GM19238 (cell line): ENCODE measurements around the gene NAA80.
"Not testable (repeated sequence)": the region's sequence is repeated elsewhere in the genome, so short reads cannot be mapped to it uniquely, and the experiment has no call there.

Experiments
- DNase-seq: peaks from one replicate; pipeline ENCODE4 v3.0.0; 2011; ENCODE audit warnings: low spot score; ENCODE audit not compliant: insufficient read length

Gene NAA80

DNA sequence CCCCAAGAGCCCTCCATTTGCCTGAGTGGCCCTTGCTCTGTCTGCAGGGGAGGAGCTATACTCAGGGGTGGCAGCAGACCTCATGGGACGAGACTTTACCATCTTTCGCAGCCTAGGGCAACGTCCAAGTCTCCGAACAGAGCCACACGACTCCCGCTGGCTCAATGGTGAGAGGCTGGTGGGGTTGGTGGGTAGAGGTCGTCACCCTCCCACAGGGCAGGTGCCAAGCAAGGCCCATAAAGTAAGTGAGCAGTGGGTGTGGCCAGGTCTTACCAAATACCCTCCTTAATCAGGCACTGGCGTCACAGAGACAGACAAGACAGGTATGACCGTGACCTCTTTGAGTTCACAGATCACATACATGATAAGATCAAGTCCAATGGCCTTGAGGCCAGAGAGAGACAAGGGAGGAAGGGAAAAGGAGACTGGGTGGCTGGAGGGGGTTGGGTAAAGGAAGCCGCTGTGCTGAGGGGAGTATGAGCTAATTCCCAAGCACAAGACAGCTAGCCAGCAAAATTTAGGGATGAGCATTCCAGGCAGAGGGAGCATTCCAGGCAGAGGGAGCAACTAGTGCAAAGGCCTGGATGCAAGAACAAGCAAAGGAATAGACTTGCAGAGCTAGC, 27.8 kb downstream of the NAA80 start:
- DNase-seq, result no peak

DNA sequence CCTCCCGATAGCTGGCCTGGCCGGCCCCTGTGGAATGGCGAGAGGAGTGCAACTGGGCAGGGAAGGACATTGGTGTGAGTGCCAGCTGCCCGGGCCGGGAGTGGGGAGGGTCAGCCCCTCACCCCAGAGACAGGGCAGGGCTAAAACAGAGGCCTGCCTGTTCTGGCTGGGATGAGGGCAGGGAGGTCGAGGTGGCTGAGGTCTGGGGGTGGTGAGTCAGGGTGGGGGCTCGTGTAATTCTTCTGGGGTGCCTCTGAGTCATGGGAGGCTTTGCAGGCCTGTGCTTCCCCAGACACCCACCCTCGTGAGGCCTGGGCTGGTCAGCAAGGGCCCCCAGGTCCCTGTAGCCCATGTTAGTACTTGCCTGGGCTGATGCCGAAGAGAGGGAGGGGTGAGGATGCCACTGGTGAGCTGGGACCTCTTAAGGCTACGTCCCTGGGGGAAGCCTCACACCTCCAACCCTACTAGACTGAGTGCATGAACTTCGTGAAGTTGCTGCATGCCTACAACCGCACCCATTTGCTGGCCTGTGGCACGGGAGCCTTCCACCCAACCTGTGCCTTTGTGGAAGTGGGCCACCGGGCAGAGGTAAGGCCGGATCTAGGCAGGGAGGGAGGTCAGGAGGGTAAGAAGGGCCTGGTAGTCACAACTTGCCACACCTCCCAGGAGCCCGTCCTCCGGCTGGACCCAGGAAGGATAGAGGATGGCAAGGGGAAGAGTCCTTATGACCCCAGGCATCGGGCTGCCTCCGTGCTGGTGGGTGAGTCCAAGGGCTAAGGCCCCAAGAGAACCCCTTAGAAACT, 28.6 kb downstream of the NAA80 start:
- DNase-seq, result no peak

DNA sequence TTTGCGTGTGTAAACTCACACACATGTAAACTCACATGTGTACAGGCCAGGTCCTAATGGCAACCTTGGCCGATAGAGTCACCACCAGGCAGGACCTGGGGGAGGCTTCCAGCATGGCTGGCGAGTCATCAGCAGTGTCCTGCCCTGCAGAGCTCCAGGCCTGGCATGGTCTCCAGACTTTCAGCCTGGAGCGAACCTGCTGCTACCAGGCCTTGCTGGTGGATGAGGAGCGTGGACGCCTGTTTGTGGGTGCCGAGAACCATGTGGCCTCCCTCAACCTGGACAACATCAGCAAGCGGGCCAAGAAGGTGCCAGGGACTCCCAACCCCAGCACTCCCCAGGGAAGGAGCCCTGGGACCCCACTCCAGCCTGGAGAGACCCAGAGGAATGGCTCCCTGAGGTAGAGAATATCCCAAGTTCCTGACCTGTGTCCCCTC, 29.2 kb downstream of the NAA80 start:
- no peak for DNase-seq

DNA sequence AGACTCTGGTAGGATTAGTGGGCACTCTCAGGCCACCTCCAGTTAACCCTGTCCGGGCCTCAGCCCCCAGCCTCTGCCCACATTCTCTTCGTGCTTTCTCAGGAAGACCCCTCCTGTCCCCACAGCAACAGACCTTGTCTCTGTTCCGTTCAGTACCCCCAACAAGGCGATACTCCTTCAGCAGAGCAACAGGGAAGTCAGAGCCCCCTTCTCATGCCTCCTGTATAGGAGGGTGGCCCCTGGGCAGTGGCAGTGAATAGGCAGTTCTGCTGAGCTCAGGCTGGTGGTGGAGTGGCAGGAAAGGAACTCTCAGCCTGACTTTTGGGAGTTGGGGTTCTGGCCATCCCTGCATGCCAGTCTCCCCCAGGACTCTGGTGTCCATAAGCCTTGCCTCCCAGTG, 29.7 kb downstream of the NAA80 start:
- no peak for DNase-seq

DNA sequence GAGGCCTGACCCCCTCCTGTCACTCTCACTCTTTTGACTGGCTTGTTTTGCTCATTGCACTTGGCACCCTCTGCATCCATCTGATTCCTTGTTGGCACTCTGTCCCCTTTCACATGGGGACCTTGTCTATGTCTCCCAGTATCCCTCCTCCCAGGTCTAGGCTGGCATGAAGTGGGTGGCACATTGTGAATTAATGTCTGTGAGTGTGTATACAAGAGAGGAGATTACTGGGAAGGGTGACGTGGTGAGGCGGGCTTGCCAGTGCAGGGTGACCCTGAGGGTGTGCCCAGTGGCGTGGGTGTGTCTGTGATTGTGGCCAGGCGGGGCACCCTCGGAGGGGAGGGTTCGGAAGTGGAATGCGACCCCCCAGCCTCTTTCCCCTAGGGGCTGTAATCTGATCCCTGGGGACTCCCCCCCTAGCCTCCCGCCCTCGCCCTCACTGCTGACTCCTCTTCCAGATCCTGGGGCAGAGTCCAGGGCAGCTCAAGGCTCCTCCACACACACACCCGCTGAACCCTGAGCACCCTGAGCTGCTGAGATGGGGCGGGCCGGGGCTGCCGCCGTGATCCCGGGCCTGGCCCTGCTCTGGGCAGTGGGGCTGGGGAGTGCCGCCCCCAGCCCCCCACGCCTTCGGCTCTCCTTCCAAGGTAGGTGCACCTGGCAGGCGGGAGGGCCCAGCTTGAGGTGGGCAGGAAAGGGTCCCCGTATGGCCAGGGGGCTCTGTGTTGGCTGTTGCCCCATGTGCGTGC, 30.3 kb downstream of the NAA80 start, which contains the start of gene SEMA3B:
Gene SEMA3B (plus strand): TSS at position 445 of the 749 bp plus-strand sequence. CDS start 94 bp downstream, at position 539.
- no peak for DNase-seq

DNA sequence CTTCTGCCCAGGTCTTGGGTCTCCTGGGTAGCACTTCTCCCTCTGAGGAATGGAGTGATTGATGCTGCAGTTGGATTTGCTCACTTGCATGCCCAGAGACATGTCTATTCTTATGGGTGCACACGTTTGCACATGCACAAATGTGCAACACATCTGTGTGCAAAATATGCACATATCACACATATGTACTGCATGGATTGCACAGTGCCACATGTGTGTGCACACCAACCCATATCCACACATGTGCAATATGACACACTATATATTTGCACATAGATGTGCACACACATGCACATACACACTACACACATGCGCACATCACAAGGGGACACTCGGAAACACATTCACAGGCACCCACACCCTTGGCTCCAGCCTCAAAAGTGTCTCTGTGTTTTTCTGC, 30.9 kb downstream of the NAA80 start:
- no peak for DNase-seq

DNA sequence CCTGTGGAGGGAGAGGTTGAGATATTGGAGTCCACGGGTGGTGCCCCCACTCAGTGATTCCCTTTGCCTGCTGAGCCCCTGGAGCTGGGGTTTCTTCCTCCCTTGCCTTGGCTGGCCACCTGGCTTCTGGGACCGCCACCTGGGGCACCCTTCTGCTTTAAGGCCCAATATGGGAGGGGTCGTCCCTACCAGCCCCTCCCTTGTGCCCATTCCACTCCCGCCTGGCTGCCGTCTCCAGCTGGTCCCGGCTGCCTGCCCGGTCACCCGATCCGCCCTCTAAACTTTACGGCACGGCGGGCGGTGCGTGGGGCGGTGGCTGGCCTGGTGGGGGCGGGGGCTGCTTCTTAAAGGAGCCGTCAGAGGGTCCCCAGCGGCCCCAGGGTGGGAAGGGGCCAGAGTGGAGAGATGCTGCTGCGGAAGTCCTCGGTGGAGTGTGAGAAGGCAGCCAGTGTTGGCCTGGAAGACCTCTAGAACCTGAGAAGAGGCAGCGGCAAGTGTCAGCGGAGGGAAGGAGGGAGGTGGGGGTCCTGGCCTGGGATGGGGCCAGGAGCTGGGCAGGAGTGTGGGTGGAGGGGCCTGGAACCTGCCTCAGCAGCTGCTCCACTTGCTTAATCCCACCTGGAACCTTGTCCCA, 31.8 kb downstream of the NAA80 start:
- no peak for DNase-seq

DNA sequence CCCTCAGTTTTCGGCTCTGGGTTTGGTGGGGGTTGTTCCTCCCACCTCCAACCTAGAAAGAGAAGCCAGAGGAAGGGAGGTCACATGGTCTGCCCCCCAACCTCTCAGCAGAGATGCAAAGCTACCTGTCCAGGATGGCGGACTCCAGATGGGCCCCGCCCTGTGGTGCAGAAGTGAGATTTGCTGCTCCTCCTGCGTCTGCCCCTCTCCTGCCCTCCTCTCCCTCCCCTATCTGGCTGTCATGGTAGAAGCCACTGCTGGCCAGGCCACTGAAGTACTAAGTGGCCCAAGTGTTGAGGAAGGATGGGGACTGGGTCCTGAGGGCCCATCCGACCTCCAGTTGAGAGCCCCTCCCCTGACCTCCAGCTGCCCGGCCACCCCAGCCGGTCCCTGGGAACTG, 32.4 kb downstream of the NAA80 start:
- no peak for DNase-seq

DNA sequence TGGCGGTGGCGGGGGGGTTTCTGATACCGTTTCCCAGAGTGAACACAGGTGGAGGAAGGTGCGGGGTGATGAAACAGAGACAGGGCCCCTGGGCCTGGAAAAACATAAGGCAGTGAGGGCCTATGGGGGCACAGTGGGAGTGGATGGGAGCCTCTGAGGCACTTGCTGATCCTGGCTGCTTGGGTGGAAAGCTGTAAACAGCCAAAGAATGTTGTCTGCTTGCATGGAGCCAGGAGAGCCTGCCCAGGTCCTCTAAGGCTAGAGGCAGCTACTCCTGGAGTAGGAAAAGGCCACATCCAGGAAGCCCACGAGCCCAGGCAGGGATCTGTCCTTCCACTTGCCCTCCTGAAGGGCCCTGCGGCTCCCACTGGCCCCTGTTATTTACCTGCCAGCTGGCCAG, 33.2 kb downstream of the NAA80 start:
- DNase-seq, result no peak

DNA sequence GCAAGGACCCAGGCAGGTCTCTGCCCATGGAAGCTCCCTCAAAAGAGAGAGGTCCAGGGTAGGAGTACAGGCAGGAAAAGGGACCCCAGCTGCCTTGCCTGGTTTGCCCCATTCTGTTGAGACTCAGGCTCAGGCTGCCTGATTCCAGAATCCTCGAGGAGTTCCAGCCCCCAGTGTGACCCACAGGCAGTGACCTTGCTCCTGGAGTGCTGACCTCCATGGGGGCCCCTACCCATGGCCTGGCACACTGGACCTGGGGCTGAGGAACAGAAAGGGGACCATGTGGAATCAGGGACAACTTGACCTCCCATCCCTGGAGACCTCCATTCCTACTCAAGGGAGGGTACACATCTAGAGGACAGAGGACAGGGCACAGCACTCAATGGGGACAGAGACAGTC, 33.6 kb downstream of the NAA80 start:
- no peak for DNase-seq

DNA sequence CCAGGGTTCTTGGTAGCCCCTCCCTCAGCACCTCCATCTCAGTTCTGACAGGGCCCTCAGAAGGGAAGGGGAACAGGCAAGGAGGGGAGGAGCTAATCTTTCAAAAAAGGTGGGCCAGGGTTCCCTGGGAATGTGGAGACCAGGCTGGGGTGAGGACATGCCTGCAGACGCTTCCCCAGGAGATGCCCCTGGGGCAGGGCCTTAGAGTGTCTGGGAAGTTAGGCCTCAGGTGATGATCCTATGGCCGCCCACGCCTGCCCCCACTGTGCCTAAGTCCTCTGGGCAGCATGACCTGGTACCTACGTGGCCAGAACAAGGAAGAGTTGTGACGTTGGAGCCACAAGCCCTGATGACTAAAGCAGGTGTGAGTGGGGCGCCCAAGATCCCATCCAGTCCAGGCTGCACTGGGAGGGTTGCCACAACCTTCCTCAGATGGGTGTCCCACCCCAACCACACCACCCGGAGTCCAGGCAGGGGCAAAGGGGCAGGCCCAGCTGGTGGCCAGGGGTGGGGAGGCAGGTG, 34.2 kb downstream of the NAA80 start:
- DNase-seq, result no peak

DNA sequence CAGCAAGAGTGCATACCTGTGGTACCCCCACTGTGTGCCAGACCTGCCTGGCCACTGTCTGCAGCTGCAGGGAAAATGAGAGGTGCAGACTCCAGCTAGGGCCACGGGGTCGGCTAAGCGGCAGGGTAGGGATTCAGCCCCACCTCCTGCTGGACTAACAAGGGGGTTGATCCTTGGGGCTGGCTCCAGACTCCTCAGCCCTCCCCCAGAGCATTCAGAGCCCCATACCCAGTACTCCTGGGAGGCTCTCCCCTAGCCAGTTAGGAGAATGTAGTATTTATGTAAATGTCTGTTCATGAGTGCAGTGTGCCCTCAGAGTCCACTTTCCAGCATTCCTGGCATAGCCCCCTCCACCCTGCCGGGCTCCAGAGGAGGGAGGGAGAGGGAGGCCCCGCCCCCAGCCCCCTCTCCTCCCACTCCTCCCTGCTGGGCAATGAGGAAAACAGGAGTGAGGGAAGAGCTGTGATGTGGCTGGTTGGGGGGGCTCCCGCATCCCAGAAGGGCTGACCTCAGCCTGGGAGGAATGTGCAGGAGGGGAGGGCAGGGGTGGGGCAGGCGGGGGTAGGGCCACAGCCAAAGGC, 34.7 kb downstream of the NAA80 start:
- no peak for DNase-seq

DNA sequence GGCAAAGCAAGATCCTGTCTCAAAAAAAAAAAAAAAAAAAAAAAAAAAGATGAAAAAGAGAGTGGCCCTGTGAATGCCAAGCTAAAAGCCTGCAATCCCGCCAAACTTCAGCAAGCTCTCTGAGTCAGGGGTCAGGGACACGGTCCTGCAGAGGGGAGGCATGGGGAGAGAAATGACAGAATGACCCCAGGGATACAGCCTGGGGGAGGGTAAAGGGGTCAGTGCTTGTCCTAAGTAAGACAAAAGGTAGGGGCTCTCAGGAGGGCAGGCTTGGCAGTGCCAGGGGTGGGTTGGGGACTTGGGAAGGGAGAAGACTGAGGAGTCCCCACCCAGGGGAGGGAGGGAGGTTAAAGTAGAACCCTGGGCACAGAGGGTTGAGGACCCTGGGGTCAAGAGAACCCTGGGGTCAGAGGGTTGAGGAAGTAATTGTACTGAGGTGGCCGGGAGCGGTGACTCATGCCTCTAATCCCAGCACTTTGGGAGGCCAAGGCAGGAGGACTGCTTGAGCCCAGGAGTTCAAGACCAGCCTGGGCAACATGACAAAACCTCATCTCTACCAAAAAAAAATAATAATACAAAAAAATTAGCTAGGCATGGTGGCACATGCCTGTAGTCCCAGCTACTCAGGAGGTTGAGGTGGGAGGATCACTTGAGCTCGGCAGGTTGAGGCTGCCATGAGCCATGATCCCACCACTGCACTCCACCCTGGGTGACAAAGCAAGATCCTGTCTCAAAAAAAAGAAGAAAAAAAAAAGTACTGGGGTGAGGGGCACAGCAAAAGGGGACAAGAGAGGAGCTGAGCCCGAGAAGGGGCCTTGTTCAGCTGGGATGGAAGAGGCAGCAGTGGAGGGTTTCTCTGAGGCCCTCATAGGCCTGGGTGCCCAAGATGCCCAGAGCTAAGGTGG, 35.5 kb downstream of the NAA80 start:
- DNase-seq, result no peak

DNA sequence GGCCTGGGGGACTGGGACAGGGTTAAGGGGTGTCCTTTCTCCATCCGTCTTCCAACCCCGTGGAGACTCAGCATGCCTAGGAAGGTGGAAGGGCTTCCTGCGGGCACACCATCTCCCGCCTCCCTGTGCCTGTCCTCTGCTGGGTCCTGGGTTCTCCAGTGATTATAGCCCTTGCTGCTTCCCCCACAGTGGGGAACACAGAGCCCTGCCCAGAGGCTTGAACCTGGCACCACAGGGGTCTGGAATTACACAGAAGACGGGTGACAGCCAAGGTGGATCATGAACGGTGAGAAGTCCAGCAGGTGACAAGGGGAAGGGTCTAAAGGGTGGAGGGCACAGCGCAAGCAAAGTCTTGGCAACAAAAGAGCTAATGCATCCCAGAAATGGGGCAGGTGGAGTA, 36.4 kb downstream of the NAA80 start:
- DNase-seq, result no peak

DNA sequence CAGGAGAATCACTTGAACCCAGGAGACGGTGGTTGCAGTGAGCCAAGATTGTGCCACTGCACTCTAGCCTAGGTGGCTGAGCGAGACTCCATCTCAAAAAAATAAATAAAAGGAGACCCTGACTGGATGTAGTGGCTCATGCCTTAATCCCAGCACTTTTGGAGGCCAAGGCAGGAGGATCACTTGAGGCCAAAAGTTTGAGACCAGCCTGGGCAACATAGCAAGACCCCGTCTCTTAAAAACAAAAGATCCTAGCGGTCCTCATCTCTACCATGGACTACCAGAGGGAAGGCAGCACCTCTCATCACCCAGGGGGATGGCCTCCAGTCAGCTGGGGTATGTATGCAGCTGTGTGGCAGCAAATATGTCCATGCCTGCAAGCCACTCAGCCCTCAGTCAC, 37.0 kb downstream of the NAA80 start:
- not testable (repeated sequence) for DNase-seq

DNA sequence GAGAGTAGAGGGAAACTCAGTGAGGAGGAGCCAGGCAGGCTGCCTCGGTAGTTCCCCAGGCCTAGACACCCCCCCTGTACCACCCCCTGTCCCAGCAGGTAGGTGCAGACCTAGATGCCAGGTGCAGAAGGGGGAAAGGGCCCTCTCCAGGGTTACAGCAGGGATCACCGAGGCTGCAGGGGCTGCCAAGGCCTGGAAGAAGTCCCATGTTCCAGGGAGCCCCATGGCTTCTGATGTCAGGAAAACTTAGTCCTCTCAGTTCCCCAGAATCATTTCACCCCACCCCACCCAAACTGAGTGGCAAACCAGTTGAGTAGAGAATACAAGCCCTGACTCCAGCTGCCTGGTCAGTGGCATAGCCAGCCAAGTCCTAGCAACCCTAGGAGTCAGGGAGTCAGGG, 37.7 kb downstream of the NAA80 start:
- no peak for DNase-seq

DNA sequence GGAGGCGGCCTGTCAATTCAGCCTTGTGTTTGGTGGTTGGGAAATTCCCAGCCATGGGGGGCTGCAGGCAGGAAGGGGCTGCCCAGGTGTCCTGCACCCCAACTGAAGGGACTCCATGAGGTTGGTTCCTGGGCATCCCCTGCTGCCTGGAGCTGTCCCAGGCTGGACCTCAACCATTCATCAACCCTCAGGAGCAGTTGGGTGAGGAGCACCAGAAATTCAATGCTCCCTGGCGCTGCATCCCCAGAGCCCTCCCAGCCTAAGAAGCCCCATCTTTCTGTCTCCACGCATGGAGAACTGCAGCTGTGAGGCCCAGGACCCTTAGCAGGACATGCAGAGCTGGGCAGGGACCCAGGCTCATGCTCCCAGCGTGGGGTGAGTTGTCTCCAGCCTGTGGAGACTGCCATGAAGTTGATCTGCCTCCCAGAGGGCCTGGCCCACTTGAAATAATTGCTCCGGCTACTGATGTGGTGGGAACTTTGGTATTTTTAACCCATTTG, 38.2 kb downstream of the NAA80 start:
- DNase-seq, result no peak

DNA sequence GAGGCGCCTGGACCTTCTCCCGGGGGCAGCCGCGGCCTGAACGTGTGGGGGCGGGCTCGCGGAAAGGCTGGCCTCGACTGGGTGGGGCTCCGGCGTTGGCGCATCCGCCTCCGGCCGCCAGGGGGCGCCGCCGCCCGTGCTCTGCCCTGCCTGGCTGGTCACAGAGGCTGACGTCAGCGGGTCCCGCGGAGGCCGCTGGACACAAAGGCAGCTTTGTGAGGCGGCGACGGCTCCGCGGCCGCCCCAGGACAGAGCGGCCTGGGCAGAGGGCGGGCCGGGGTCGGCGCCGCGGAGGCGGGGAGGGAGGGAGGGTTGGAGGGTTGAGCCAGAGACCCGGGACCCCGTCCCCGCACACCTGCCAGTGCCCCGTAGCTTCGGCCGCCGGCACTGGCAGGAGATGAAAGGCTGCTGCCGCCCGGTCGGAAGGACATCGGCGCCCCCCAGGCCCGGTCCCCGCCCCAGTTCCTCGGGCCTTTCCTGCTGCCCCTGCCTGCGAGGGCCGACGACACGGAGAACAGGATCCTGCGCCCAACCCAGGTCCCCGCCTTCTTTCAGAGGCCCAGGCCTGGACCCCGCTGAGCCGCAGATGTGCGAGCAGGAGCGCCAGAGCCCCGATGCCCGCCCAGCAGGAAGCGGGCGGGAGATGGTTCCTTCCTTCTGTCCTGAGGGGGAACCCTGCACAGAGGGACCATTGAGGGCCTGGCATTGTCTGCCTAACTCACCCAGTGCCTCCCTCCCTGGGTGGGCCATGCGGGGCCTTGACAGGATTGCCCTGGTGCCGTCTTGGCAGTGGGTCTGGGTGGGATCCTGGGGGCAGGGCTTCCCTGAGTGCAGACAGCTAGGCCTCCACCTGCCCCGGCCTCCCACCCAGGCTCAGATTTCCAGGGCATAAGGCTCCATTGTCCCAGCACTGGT, 38.9 kb downstream of the NAA80 start:
- DNase-seq, result peak; percentile 97
